ENCODE measurements around the gene RLBP1. TPM values are rescaled to one million over a fixed set of nuclear protein-coding genes. Genes with fewer than 3 reads are reported as not detected.
A peak's percentile ranks its signal among the peaks of the same experiment; 100 is the strongest.

The RLBP1 gene
- total and polyA plus RNA-seq, 9 of the 15 experiments (the other 6 are each of a cell fraction or from before 2014, with no cell fraction given) = 0.05 TPM; not detected in 8

DNA sequence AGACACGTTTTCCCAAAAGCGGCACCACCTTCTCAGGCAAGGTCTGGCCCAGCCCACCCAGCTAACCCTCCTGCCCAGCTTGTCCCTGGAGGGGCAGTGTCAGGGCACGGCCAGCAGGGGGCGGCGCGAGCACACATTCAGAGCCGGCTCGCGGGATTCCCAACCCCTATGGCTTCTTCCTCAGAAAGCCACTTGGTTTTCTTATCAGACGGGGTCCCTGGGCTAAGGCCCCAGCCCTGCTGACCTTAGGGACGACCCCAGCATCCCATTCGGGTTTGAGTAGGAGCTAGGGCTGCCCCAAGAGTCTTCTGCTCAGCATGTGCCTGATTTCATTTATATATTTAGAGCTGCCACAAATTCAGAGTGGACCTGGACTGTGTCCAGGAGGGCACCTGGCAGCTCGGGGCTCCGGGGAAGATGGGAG lies 14.5 kb downstream of the RLBP1 start (continued):
- TF ChIP-seq KDM5B (IDR thresholded peaks at IDR 0.05; ENCODE audit: insufficient replicate concordance, low read depth, low read length) (no peak), EP300 (IDR thresholded peaks at IDR 0.05; ENCODE audit: low read length) (no peak), NFIC (IDR thresholded peaks at IDR 0.05) (peak; percentile 51), KLF16 (IDR thresholded peaks at IDR 0.05) (no peak), BMI1 (IDR thresholded peaks at IDR 0.05; ENCODE audit: low read length) (no peak), DEAF1 (CRISPR knock-in tag; IDR thresholded peaks at IDR 0.05) (peak; percentile 67), MAZ (CRISPR knock-in tag; conservative IDR thresholded peaks at IDR 0.05 in 1 of 2, IDR thresholded peaks at IDR 0.05 in 1 of 2) (peak; percentile 21 to 64; a peak in 1 of 4 replicates), CTCFL (IDR thresholded peaks at IDR 0.05; ENCODE audit: borderline replicate concordance, insufficient read depth, low read depth, low read length, poor library complexity, severe bottlenecking) (peak; percentile 42), MCM2 (IDR thresholded peaks at IDR 0.05; ENCODE audit: low read depth) (no peak), RAD21 (CRISPR knock-in tag; conservative IDR thresholded peaks at IDR 0.05 in 1 of 2, IDR thresholded peaks at IDR 0.05 in 1 of 2) (peak; percentile 80 to 91), ZFP36 (IDR thresholded peaks at IDR 0.05; ENCODE audit: low read depth, low read length, partially characterized antibody) (no peak), ZNF707 (CRISPR knock-in tag; conservative IDR thresholded peaks at IDR 0.05) (no peak), ZBTB7A (IDR thresholded peaks at IDR 0.05; ENCODE audit: borderline replicate concordance, control insufficient read depth, low read depth, low read length) (peak; percentile 53; the same call in 1 of the 2 replicates), RBM39 (optimal IDR thresholded peaks at IDR 0.05; ENCODE audit: low read depth, low read length) (no peak), ATF7 (IDR thresholded peaks at IDR 0.05) (peak; percentile 6; the same call in 1 of the 2 replicates), CREB5 (CRISPR knock-in tag; IDR thresholded peaks at IDR 0.05) (no peak), SMARCA4 (IDR thresholded peaks at IDR 0.05) (no peak)

All from K562 (cell line).